GM12873 (cell line): Measurements from ENCODE around the gene SPINK1.

Experiments used
- TF ChIP-seq, protein P1 (sequence below): IDR thresholded peaks from 2 replicates; pipeline ENCODE4 v1.5.1; 2012; ENCODE audit warnings: low read depth, mild to moderate bottlenecking, moderate library complexity, low read length, control low read depth; ENCODE audit not compliant: insufficient read depth; ENCODE audit errors: missing control alignments

SPINK1 gene, protein sequence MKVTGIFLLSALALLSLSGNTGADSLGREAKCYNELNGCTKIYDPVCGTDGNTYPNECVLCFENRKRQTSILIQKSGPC

DNA sequence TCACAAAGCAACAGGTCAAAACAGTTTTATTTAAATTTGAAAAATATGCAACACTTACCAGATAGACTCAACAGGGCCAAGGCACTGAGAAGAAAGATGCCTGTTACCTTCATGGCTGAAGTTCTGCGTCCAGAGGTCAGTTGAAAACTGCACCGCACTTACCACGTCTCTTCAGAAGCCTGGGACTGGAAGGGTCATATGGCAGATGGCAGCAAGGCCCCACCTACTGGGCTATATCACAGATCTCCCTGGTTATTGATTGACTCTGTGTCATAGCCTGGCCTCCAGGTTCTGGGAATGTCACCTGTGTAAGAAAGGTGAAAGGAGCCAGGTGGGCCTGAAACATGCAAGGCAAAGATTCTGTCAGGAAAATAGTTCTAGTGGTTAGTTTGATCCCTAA lies at the start of gene SPINK1:
TSS of gene SPINK1 (minus strand) at position 207 of the 400 bp plus-strand sequence. CDS start at position 113, 94 bp downstream.
- TF ChIP-seq, protein P1, sequence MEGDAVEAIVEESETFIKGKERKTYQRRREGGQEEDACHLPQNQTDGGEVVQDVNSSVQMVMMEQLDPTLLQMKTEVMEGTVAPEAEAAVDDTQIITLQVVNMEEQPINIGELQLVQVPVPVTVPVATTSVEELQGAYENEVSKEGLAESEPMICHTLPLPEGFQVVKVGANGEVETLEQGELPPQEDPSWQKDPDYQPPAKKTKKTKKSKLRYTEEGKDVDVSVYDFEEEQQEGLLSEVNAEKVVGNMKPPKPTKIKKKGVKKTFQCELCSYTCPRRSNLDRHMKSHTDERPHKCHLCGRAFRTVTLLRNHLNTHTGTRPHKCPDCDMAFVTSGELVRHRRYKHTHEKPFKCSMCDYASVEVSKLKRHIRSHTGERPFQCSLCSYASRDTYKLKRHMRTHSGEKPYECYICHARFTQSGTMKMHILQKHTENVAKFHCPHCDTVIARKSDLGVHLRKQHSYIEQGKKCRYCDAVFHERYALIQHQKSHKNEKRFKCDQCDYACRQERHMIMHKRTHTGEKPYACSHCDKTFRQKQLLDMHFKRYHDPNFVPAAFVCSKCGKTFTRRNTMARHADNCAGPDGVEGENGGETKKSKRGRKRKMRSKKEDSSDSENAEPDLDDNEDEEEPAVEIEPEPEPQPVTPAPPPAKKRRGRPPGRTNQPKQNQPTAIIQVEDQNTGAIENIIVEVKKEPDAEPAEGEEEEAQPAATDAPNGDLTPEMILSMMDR = no peak

DNA sequence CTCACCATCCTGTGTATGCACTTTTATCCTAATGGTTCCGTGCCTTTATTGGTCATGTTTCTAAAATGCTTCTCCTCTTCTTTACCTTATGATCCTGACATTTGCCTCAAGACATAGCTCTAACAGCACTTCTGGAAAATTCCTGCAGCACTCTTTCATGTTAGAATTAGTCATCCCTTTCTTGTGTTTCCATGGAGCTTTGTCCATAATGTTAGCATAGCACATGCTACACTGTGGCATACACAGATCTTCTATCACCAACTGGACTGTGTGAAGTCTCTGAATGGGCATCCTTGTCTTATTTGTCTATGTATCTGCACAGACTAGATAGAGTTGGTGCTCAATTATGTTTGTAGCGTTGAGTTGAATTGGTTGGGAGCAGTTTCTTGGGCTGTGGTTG lies 49.0 kb upstream of the SPINK1 start:
- TF ChIP-seq, protein P1 = no peak

- TF ChIP-seq, protein P1 = no peak
These were observed 48.3 kb upstream of the SPINK1 start for GRCh38 chr5:147879784-147880183.

DNA sequence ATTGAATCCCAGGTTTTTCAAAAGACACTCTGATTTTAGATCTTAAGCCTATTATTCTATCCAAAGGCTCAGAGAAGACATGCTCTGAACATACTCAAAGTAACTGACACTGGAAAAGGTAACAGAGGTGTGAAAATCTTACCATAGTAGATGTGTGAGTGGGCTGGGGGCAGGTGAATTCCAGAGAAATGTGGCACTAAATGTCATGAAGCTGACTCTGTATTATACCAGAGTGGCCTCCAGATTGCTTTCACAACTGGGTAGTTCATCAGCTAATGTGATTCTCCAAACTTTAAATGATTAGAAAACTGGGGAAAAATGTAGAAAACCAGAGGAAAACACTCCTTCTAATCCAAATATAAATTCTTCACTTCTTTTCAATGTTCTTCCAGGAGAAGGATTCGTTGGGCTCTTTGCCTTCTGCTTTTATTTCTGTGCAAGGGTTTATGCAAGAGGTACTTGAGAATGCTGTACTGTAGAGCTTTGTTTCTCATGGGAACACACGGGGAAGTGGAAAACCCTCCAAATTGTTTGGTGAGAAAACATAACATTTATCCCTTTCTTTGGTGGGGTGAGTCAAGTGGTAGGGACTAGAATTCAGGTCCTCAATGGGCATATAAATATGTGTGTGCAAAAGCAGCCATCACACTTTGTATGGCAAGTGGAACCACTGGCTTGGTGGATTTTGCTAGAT lies 46.7 kb upstream of the SPINK1 start, which contains the start of gene SCGB3A2:
TSS of gene SCGB3A2 (plus strand) at position 646 of the 694 bp plus-strand sequence. CDS start 93 bp downstream, outside the sequence.
- TF ChIP-seq, protein P1 = no peak

- TF ChIP-seq, protein P1 = no peak
These were observed 45.2 kb upstream of the SPINK1 start for GRCh38 chr5:147876626-147877025.

GRCh38 chr5:147876141-147876540 lies 44.7 kb upstream of the SPINK1 start:
- TF ChIP-seq, protein P1 = no peak

- TF ChIP-seq, protein P1 = no peak
These were observed 43.5 kb upstream of the SPINK1 start for GRCh38 chr5:147874910-147875367.
